ENCODE results near the gene CACFD1. TPM values are rescaled to one million over a fixed set of nuclear protein-coding genes. Genes with fewer than 3 reads are reported as not detected.

The CACFD1 gene
- total RNA-seq, 1 experiment from 2014 or later = 6.9 TPM

DNA sequence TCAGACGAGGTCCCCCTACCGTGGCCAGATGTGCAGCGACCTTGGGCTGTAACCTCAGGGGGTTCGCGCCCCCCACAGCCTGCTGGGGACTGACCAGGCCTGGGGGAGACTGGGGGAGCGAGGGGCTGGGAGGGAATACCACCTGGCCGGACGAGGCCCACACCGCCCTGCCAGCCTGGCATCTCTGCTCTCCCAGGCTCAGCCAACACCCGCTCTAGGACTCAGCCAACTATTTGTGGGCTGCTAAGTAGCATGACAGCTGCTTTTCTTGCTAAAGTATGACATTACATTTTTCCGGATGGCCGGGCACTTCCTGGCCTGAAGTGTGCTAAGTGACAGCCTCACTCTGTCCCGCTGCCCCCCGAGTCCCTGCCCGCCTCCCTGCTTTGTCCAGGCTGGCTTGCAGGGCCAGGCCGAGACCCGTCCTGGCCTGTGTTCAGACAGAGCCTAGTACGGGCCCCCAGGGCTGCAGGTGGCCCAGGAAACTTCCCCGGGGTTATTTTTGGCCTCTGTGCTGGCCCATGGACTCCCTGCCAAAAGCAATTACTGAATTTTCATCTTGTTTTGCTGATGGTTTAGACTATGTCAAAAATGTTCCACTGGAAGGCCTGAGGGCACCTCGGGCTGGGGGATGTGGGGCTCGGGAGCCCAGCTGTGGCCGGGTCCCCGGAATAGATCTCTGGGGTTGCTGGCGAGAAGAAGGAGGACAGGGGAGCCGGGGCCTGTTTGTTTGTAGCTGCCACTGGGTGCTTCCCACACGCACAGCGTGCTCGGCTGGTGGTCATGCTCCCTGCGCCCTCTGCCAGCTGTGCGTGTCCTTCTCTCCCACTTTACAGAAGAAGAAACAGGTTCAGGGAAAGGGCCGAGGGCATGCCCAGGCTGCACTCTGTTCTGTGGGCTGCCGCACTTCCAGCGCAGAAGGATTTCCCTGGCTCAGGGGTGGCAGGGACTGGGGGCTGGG, 32.6 kb downstream of the CACFD1 start:
- no TSS peak for BruUV-seq (replicated peaks)

More for the DNA sequence above, 32.6 kb downstream of the CACFD1 start:
- ChIA-PET RAD21 (ENCODE audit: low non-redundant PET in 1 of 2, low total read pairs in 2 of 2, uncharacterized antibody in 2 of 2, unreplicated experiment in 2 of 2) (no interaction called here), POLR2A (no interaction called here), CTCF (no interaction called here)
- Histone ChIP-seq H3K27me3 (ENCODE audit: insufficient read depth, low read length) (no peaks in the 10 kb centered on the region; the same call in 1 of the 2 replicates), H3K9me3 (ENCODE audit: control insufficient read depth in 1 of 2, insufficient read depth in 1 of 2, low read depth in 1 of 2, low read length in 2 of 2) (no peaks in the 10 kb centered on the region), H3K36me3 (ENCODE audit: control insufficient read depth in 1 of 2, insufficient read depth in 2 of 2, low read length in 2 of 2) (no peaks in the 10 kb centered on the region), H3K9ac (ENCODE audit: low read length) (no peak overlapping the region), H3K27ac (ENCODE audit: low read depth, low read length) (no peak overlapping the region), H3K4me2 (ENCODE audit: low read length) (no peak overlapping the region), H4K20me1 (ENCODE audit: insufficient read depth) (no peaks in the 10 kb centered on the region), H3K4me3 (replicated peaks in 1 of 2; ENCODE audit: low read depth in 1 of 2, low read length in 2 of 2) (no peak overlapping the region), H3K4me1 (ENCODE audit: control insufficient read depth in 1 of 2, insufficient read depth in 2 of 2, low read length in 2 of 2) (peaks cover 0 to 4% of the 10 kb centered on the region in 2 experiments; a peak in 1 of 4 replicates), H3K79me2 (ENCODE audit: insufficient read depth, low read length) (no peaks in the 10 kb centered on the region), H3K9me2 (ENCODE audit: insufficient read depth) (no peaks in the 10 kb centered on the region), H2AFZ (ENCODE audit: low read depth, low read length, poor library complexity, severe bottlenecking) (no peak overlapping the region)
- intact Hi-C loops (cut with micrococcal nuclease) = no loop called here
- ATAC-seq = no peak
- no peak for TF ChIP-seq YY1 (IDR thresholded peaks at IDR 0.05; ENCODE audit: extremely low read depth, insufficient replicate concordance, low read depth, low read length)
- TF ChIP-seq JUND (IDR thresholded peaks at IDR 0.05) = no peak
- TF ChIP-seq, protein P1, sequence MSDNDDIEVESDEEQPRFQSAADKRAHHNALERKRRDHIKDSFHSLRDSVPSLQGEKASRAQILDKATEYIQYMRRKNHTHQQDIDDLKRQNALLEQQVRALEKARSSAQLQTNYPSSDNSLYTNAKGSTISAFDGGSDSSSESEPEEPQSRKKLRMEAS (IDR thresholded peaks at IDR 0.05) = no peak
- no peak for TF ChIP-seq ZFX (IDR thresholded peaks at IDR 0.05)
- TF ChIP-seq FOSL1 (IDR thresholded peaks at IDR 0.05; ENCODE audit: low read depth) = no peak
- TF ChIP-seq TCF7L2 (IDR thresholded peaks at IDR 0.05; ENCODE audit: borderline replicate concordance, extremely low read depth, insufficient read depth, insufficient read length) = no peak
- TF ChIP-seq, protein P2, sequence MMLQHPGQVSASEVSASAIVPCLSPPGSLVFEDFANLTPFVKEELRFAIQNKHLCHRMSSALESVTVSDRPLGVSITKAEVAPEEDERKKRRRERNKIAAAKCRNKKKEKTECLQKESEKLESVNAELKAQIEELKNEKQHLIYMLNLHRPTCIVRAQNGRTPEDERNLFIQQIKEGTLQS (IDR thresholded peaks at IDR 0.05) = no peak
- TF ChIP-seq RAD21 (IDR thresholded peaks at IDR 0.05; ENCODE audit: low read depth) = no peak
- TF ChIP-seq, protein P3, sequence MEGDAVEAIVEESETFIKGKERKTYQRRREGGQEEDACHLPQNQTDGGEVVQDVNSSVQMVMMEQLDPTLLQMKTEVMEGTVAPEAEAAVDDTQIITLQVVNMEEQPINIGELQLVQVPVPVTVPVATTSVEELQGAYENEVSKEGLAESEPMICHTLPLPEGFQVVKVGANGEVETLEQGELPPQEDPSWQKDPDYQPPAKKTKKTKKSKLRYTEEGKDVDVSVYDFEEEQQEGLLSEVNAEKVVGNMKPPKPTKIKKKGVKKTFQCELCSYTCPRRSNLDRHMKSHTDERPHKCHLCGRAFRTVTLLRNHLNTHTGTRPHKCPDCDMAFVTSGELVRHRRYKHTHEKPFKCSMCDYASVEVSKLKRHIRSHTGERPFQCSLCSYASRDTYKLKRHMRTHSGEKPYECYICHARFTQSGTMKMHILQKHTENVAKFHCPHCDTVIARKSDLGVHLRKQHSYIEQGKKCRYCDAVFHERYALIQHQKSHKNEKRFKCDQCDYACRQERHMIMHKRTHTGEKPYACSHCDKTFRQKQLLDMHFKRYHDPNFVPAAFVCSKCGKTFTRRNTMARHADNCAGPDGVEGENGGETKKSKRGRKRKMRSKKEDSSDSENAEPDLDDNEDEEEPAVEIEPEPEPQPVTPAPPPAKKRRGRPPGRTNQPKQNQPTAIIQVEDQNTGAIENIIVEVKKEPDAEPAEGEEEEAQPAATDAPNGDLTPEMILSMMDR (IDR thresholded peaks at IDR 0.05 in 2 of 3, conservative IDR thresholded peaks at IDR 0.05 in 1 of 3; ENCODE audit: borderline replicate concordance in 1 of 3, insufficient read depth in 1 of 3, low read depth in 2 of 3, low read length in 2 of 3) = no peak
- no peak for TF ChIP-seq SP1 (IDR thresholded peaks at IDR 0.05; ENCODE audit: low read depth)
- no peak for DNase-seq (ENCODE audit: low read depth, low spot score)
